Astrocyte of the hippocampus (primary cell): ENCODE measurements around the gene CDC40.
"Not testable (repeated sequence)": the region's sequence is repeated elsewhere in the genome, so short reads cannot be mapped to it uniquely, and the experiment has no call there.

Experiments used
- DNase-seq: peaks from one replicate; pipeline ENCODE4 v3.0.0; 2011; ENCODE audit warnings: low read depth, low spot score

The CDC40 gene

GRCh38 chr6:110270165-110270564 lies 89.9 kb downstream of the CDC40 start:
- no peak for DNase-seq

DNA sequence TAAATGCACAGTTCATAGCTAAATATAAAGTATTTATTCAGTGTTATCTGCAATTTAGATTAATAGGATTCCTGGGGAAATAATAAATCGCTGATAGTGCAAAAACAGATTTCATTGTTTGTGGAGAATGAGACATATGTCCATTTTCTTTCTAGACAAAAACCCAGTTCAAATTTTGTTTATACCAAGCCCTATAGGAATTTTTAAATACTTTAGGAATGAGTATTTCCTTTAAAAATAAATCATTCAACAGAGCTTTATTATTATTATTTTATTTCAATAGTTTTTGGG lies 91.5 kb downstream of the CDC40 start:
- no peak for DNase-seq

DNA sequence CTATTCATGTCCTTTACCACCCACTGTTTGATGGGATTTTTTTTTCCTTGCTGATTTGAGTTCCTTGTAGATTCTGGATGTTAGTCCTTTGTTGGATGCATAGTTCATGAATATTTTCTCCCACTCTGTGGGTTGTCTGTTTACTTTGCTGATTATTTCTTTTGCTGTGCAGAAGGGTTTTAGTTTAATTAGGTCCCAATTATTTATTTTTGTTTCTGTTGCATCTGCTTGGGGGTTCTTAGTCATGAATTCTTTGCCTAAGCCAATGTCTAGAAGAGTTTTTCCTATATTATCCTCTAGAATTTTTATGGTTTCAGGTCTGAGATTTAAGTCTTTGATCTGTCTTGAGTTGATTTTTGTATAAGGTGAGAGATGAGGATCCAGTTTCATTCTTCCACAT lies 92.6 kb downstream of the CDC40 start:
- DNase-seq = not testable (repeated sequence)

- DNase-seq = no peak
These were observed 97.0 kb downstream of the CDC40 start for GRCh38 chr6:110277100-110277665.
